GM12865 (cell line): ENCODE results near the gene EHBP1.
"Not testable (repeated sequence)": the region's sequence is repeated elsewhere in the genome, so short reads cannot be mapped to it uniquely, and the experiment has no call there.

Experiments used
- DNase-seq: peaks from one replicate; pipeline ENCODE4 v3.0.0; 2010; ENCODE audit warnings: low read depth
- H3K4me3 ChIP-seq: 2 replicates; pipeline ENCODE4 v1.5.1; 2011; ENCODE audit warnings: mild to moderate bottlenecking, low read depth, low read length, control low read depth
- CTCF ChIP-seq: IDR thresholded peaks from 2 replicates; pipeline ENCODE4 v1.5.1; 2011; ENCODE audit warnings: low read length, control low read depth, low read depth, inconsistent platforms; ENCODE audit not compliant: insufficient read depth; ENCODE audit errors: missing control alignments

The EHBP1 gene

DNA sequence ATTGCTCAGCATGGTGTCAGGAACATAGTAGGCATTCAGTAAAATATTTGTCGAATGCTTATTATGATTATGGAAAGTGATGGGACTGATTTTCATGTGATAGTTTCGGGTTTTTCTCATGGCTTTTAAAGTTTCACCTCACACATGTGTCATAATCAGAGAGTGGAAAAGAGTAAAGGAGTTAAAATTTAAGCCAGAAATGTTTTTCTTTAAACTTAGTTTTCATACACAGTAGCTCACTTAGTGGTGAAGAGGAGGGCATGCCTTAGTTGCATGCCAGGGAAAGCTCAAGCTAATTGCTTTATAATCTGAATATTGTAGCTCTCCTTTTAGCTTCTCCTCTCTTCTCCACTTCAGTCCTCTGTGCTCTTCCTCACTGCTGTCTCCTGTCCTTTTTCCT, 38.0 kb downstream of the EHBP1 start:
- no peak for DNase-seq
- TF ChIP-seq CTCF, result no peak
- no peak overlapping the region for H3K4me3 ChIP-seq

GRCh38 chr2:62744603-62745002, 39.1 kb downstream of the EHBP1 start:
- TF ChIP-seq CTCF, result no peak
- no peak for DNase-seq
- H3K4me3 ChIP-seq, result no peak overlapping the region

- TF ChIP-seq CTCF, result no peak
- DNase-seq, result no peak
- no peak overlapping the region for H3K4me3 ChIP-seq
Measured at GRCh38 chr2:62745891-62746481, 40.5 kb downstream of the EHBP1 start.

DNA sequence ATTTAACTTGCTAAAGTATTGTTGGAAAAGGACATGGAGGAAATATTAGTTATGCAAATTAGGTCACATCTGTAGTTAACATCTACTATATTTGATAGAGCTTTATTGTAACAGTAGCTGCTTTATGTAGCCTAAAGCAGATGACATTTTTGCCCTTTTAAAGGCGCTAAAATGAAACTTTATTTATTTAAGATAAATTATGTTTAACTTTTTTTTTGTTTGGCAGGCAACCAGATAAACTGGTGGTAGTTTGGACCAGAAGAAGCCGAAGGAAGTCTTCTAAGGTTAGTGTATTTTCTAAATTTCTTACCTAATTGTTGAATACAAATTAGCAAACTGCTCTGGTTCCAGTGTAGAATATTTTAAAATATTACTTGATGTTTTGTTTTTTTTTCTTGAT, 41.7 kb downstream of the EHBP1 start:
- no peak for DNase-seq
- no peak for TF ChIP-seq CTCF
- no peak overlapping the region for H3K4me3 ChIP-seq

- no peak for DNase-seq
- TF ChIP-seq CTCF, result no peak
- H3K4me3 ChIP-seq, result no peak overlapping the region
Measured at GRCh38 chr2:62747876-62748275, 42.4 kb downstream of the EHBP1 start.

DNA sequence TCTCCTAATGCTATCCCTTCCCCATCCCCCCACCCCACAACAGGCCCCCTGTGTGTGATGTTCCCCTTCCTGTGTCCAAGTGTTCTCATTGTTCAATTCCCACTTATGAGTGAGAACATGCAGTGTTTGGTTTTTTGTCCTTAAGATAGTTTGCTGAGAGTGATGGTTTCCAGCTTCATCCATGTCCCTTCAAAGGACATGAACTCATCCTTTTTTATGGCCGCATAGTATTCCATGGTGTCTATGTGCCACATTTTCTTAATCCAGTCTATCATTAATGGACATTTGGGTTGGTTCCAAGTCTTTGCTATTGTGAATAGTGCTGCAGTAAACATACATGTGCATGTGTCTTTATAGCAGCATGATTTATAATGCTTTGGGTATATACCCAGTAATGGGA, 43.6 kb downstream of the EHBP1 start:
- DNase-seq, result not testable (repeated sequence)

GRCh38 chr2:62757029-62757428, 51.5 kb downstream of the EHBP1 start:
- TF ChIP-seq CTCF, result no peak
- no peak for DNase-seq
- no peak overlapping the region for H3K4me3 ChIP-seq

More for the DNA sequence above, 43.6 kb downstream of the EHBP1 start:
- H3K4me3 ChIP-seq, result not testable (repeated sequence)
